HG03469 (cell line): Measurements from ENCODE around the gene KREMEN1.

Experiments
- ATAC-seq: cut with Tn5 transposase; IDR thresholded peaks from one replicate; pipeline ENCODE4 v1.9.1; 2021; ENCODE audit warnings: mild to moderate bottlenecking, moderate library complexity, moderate number of reproducible peaks; ENCODE audit not compliant: unreplicated experiment

KREMEN1 gene

DNA sequence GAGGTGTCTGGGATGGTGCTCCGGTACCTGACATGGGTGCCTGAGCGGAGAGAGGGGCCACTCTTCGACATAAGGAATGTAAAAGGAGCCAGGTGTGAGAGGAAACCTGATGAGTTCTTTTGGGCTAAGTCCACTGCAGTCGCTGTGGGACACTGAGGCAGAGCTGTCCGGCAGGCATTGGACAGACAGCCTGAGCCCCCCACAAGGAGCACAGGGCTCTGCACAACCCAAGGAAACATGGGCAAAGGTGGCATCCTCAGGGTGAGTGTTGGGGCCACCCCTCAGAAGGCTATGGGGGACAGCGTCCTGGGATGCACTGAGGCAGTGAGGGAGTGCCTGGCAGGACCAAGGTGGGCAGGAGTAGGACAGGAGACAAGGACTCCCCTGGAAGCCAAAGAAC lies 75.2 kb downstream of the KREMEN1 start:
- no peak for ATAC-seq

GRCh38 chr22:29148826-29149225 lies 76.0 kb downstream of the KREMEN1 start:
- ATAC-seq: no peak

DNA sequence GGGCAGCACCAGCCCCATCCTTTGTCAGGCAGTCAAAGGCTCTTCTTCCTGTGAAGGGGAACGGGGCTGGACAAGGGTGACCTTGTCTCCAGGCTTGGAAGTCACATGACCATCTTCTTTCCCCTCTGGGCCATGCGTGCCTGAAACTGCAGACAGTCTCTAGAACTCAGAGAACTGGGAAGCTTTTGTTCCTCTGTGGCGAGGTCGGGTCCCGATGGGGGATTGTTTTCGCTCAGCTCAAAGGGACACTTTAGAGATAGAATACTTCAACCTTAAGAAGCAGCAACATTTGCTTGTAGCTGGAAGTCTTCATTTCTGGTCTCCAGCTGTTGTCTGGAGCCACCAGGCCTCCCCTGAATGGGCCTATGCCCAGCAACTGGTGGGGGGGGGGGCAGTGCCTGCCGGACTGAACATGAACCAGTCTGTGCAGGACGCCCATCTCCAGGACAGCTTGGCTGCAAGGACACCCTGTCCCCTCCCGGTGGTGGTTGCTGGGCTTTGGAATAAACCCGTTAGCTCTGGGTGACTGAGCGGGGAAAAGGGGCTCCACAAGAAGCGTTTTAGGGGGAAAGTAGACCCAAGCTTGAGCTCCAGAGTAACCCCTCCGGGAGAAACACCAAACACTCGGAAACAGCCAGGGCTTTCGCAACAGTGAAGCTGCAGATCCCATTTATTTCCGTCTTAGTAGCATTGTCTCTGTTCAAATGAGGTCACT lies 77.2 kb downstream of the KREMEN1 start:
- no peak for ATAC-seq

- ATAC-seq: no peak
Measured at GRCh38 chr22:29150701-29151100, 77.9 kb downstream of the KREMEN1 start.

- no peak for ATAC-seq
Measured at GRCh38 chr22:29151316-29151715, 78.5 kb downstream of the KREMEN1 start.

GRCh38 chr22:29152045-29152953 lies 79.5 kb downstream of the KREMEN1 start:
- ATAC-seq: no peak

DNA sequence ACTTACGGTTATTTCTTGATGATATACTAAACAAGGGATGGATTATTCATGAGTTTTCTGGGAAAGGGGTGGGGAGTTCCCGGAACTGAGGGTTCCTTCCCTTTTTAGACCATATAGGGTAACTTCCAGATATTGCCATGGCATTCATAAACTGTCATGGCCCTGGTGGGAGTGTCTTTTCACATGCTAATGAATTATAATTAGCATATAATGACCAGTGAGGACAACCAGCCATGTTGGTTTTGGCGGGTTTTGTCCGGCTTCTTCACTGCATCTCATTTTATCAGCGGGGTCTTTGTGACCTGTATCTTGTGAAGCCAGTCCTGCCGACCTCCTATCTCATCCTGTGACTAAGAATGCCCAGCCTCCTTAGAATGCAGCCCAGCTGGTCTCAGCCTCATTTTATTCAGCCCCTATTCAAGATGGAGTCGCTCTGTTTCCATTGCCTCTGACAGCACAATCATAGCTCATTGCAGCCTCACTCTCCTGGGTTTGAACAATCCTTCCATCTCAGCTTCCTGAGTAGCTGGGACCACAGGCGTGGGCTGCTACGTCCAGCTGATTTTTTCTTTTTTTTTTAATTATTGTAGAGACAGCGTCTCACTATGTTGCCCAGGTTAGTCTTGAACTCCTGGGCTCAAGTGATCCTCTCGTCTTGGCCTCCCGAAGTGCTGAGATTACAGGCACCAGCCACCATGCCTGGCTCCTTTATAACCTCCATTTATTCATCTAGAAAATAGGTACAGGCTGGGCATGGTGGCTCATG lies 80.3 kb downstream of the KREMEN1 start:
- no peak for ATAC-seq

- no peak for ATAC-seq
Measured at GRCh38 chr22:29154364-29155048, 81.7 kb downstream of the KREMEN1 start.

- ATAC-seq: no peak
Measured at GRCh38 chr22:29155966-29156365, 83.1 kb downstream of the KREMEN1 start.

GRCh38 chr22:29156507-29156906 lies 83.7 kb downstream of the KREMEN1 start:
- no peak for ATAC-seq

DNA sequence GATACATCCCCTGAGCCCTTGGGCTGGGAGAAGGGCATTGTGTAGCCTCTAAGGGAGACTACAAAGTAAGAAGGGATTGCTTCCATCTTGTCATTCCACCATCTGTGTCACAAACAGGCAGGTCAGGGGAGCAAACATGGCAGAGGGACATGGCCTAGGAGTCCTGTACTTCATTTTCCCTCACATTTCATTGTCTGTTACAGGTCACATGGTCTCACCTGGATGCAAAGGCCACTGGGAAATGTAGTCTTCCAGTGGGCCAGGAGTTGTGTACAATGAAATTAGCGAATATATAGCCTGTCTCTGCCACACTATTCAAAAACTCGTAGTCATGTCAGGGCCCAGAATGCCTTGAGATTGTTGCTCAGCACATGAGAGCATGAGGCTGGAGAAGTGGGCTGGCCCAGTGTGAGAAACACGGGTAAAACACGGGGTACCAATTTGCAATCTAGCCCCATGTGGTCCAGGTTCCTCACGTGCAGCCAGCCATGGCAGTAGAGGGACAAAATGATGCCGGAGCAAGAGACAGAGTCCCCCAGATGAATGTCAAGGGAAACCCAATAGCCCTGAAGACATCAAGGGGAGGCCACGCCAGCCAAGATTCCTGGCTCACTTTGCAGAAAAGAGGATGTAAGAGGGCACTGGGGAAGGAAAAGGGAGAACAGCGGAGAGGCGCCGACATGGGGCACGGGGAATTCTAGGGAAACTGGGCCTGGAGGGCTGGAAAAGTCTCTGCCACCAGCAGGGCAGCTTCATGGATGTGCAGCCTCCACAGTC lies 85.1 kb downstream of the KREMEN1 start:
- no peak for ATAC-seq

DNA sequence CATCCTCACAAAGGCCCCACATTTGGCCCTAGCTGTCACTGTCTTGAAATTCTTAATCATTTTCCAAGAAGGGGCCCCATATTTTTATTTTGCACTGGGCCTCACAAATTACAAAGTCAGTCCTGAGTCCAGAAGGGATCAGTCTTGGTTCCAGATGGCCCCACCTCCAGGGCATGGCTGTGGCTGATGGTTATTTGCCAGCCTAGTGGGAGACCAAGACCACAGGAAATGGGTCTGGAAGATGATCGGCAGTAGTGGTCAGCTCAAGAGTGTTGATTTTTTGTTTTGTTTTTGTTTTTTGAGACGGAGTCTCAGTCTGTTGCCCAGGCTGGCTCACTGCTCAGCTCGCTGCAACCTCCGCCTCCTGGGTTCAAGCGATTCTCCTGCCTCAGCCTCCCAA lies 85.7 kb downstream of the KREMEN1 start:
- ATAC-seq: no peak

DNA sequence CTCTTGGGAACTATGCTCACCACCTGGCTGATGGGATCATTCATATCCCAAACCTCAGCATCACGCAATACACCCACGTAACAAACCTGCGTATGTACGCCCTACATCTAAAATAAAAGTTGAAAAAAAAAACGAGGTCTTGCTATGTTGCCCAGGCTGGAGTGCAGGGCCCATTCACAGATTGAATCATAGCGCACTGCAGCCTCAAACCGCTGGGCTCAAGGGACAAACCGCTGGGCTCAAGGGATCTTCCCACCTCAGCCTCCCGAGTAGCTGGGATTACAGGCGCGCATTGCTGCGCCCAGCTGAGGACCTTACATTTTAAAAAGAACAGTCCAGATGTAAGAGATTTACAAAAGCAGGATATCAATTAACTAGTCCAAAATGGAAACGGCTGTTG lies 91.0 kb downstream of the KREMEN1 start:
- ATAC-seq: no peak

DNA sequence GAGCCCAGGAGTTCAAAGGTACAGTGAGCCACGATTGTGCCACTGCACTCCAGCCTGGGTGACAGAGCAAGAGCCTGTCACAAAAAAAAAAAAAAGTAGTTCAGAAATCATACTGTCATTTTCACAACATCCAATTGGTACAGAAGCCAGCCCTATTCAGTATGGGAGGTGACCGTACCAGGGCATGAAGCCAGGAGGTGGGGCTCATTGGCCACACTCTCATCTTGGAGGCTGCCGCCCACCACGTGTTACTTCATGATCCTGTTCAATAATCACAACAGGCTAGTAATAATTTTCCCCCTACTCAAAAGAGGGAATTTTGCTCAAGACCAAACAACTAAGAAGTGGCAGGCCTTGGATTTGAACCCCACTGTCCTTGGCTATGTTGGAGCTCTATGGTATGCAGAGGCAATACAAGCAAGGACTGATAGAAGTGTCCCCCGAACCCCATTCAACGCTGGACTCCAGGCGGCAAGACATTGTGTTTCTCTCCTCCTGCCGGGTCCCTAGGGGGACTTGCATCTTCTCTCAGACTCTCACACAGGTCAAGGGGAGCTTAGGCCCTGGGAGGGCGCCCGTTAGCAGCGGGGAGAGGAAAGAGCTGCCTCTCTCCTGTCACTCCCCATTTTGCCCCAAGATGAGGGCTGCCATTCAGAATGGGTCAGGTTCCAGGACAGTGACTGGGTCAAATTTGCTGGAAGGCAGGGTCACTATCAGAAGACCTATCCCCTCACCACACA lies 92.7 kb downstream of the KREMEN1 start:
- ATAC-seq: no peak

DNA sequence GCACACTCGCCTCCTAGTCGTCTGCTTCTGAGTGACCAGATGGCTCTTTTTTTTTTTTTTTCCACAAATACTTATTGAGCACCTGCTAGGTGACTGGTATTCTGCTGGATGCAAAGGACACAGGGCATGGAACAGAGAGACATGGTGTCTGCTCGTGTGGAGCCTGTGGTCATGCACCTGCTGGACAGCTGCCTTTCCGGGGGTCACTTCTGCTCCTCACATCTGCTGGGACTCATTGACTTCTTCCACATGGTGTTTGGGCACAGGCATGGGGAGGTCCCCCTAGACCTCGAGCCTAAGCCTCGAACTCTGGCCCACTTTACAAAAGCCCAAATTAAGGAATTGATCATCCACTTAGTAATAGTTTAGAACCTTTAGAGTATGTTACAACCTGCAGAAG lies 93.3 kb downstream of the KREMEN1 start:
- no peak for ATAC-seq

DNA sequence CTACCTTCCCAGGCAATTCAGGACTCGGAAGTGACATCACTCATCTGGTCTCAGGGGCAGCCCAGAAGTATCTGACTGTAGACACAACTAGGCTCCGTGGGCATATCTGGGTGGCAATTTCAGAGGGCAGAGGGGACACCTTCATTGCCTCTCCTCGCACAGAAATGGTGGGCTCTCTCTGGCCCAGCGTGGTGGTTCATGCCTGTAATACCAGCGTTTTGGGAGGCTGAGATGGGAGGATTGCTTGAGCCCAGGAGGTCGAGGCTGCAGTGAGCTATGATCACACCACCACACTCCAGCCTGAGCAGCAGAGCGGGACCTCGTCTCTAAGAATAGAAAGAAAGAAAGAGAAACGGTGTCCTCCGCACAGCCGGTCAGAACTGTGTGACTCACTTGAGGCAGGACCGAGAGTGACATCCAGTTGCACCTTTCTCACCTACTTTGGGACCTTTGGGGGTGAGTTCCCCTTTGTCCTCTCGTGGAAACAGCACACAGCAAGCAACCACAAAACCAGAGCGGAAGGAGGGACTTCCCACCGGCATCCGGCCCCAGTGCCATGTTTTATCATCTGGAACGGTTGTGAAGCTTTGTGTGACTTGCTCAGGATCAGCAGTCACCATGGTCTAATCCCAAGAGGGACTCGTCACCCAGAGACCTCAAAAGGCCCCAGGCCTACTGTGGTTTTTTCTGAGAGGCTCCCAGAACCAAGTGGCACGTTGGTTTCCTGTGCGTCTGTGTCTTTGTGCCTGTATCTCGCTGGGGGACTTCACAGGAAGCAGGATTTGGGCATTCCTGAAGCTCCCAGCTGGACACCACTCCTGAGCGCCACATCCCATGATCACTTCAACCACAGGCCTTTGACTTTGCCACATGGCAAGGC lies 94.4 kb downstream of the KREMEN1 start:
- ATAC-seq: peak; percentile 86

GRCh38 chr22:29171721-29172120 lies 98.9 kb downstream of the KREMEN1 start:
- ATAC-seq: no peak

- no peak for ATAC-seq
Measured at GRCh38 chr22:29172216-29172615, 99.4 kb downstream of the KREMEN1 start.
